Parathyroid adenoma (tissue), 2 donors: Measurements from ENCODE around the gene PALLD.
"Not testable (repeated sequence)": the region's sequence is repeated elsewhere in the genome, so short reads cannot be mapped to it uniquely, and the experiment has no call there.

Experiments used
- H2AFZ ChIP-seq: fragments of 300-600 bp; sonication (generic); one replicate; pipeline ENCODE4 v1.7.0; 2017; ENCODE audit warnings: antibody characterized with exemption, mild to moderate bottlenecking
- H3K27ac ChIP-seq: fragments of 300-600 bp; sonication (generic); one replicate; pipeline ENCODE4 v1.7.0; 2017
- H3K27me3 ChIP-seq: fragments of 300-600 bp; sonication (generic); one replicate; pipeline ENCODE4 v1.7.0; 2017; ENCODE audit warnings: low read length; ENCODE audit not compliant: control insufficient read depth, insufficient read depth
- H3K36me3 ChIP-seq: fragments of 300-600 bp; sonication (generic); one replicate; pipeline ENCODE4 v1.7.0; 2017; ENCODE audit warnings: low read length; ENCODE audit not compliant: control insufficient read depth, insufficient read depth
- H3K4me1 ChIP-seq: fragments of 300-600 bp; sonication (generic); one replicate; pipeline ENCODE4 v1.7.0; 2017; ENCODE audit warnings: control low read depth
- H3K4me2 ChIP-seq: fragments of 300-600 bp; sonication (generic); one replicate; pipeline ENCODE4 v1.7.0; 2017; ENCODE audit warnings: low read length
- H3K4me3 ChIP-seq: fragments of 300-600 bp; sonication (generic); one replicate; pipeline ENCODE4 v1.7.0; 2017; ENCODE audit warnings: low read depth, low read length
- H3K79me2 ChIP-seq: fragments of 300-600 bp; sonication (generic); one replicate; pipeline ENCODE4 v1.7.0; 2017; ENCODE audit warnings: control low read depth
- H3K9ac ChIP-seq: fragments of 300-600 bp; sonication (generic); one replicate; pipeline ENCODE4 v1.7.0; 2017; ENCODE audit warnings: mild to moderate bottlenecking
- H3K9me3 ChIP-seq: fragments of 300-600 bp; sonication (generic); one replicate; pipeline ENCODE4 v1.7.0; 2017; ENCODE audit warnings: low read length; ENCODE audit not compliant: control insufficient read depth
- TF ChIP-seq, protein P1 (sequence below): fragments of 300-600 bp; sonication (generic); IDR thresholded peaks from one replicate; pipeline ENCODE4 v1.7.0; 2017; ENCODE audit warnings: antibody characterized with exemption, mild to moderate bottlenecking
- donor health status: primary hyperparathyroidism.

Gene PALLD

DNA sequence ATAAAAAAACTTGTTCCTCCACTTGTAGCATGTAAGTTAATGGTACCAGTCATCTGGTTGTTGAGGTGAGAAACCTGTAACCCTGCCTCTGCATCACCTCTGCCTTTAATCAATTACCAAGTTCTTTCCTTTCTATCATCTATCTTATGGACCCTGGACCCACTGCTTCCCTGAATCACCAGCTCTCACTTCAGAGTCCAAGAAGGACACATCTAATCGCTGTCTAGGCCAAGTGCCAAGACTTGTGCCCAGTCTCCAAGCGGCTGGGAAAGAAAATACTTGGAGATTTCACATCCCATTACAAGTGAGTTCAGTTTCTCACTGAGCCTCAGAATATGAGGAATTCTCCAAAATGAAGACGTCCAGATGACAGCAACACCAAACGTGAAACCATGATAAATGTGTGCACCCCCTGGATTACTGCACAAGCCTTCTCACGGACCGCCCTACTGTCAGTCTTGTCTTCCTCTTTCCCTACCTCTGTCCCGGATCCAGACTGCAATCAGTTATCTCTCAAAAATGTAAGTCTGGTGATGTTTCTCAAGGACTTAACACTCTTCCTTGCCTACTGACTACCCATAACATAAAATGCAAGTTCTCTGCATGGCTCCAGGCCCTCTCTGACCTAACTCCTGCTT lies 10.4 kb downstream of the PALLD start:
- Histone ChIP-seq H3K4me2 (no peak overlapping the region), H2AFZ (no peak overlapping the region), H3K9me3 (no peaks in the 10 kb centered on the region), H3K4me1 (no peaks in the 10 kb centered on the region), H3K79me2 (no peaks in the 10 kb centered on the region), H3K4me3 (no peak overlapping the region), H3K36me3 (no peaks in the 10 kb centered on the region), H3K9ac (no peak overlapping the region), H3K27ac (no peak overlapping the region), H3K27me3 (no peaks in the 10 kb centered on the region)
- TF ChIP-seq, protein P1, sequence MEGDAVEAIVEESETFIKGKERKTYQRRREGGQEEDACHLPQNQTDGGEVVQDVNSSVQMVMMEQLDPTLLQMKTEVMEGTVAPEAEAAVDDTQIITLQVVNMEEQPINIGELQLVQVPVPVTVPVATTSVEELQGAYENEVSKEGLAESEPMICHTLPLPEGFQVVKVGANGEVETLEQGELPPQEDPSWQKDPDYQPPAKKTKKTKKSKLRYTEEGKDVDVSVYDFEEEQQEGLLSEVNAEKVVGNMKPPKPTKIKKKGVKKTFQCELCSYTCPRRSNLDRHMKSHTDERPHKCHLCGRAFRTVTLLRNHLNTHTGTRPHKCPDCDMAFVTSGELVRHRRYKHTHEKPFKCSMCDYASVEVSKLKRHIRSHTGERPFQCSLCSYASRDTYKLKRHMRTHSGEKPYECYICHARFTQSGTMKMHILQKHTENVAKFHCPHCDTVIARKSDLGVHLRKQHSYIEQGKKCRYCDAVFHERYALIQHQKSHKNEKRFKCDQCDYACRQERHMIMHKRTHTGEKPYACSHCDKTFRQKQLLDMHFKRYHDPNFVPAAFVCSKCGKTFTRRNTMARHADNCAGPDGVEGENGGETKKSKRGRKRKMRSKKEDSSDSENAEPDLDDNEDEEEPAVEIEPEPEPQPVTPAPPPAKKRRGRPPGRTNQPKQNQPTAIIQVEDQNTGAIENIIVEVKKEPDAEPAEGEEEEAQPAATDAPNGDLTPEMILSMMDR: no peak

DNA sequence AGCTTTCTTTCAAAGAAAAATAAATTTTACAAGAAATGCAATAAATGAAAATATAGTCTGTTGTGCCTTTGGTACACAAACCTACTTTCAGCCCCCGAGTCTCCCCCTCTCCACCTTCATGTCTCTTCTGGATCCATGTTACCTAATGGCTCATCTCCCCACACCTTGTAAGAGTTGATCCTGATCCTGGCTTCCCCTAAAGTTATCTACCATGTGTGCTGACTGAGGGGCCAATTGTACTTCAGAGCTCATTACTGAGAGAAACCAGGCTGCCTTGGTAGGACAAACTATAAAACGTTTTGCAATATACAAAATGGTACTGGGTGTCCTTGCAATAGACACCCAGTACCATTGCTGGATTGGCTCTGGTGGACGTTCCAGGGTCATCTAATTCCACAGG lies 11.8 kb downstream of the PALLD start:
- no peaks in the 10 kb centered on the region for H3K27me3 ChIP-seq
- H2AFZ ChIP-seq: no peak overlapping the region
- H3K79me2 ChIP-seq: no peaks in the 10 kb centered on the region
- no peak overlapping the region for H3K4me2 ChIP-seq
- H3K36me3 ChIP-seq: no peaks in the 10 kb centered on the region
- TF ChIP-seq, protein P1: no peak
- H3K27ac ChIP-seq: no peak overlapping the region
- no peak overlapping the region for H3K4me3 ChIP-seq
- H3K9me3 ChIP-seq: no peaks in the 10 kb centered on the region
- H3K9ac ChIP-seq: no peak overlapping the region
- H3K4me1 ChIP-seq: no peaks in the 10 kb centered on the region

DNA sequence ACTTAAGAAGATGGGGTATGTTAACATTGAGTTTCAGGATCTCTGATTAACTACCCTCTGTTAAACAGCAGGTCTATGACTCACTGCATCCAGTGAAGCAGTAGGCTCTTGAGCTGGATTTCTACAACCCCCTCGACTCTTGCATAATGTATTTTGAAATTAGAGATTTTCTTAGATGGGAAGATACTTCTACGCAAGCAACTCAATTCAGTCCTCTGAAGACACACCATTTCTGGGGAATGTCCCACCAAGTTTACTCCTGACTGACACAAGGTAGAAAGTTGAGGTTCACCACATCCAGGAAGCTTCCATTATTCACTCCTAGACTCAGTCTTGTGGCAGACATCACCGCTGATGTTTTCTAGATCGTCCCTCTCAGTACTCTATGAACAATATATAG lies 12.9 kb downstream of the PALLD start:
- Histone ChIP-seq H3K4me3 (no peak overlapping the region), H3K79me2 (no peaks in the 10 kb centered on the region), H3K9ac (no peak overlapping the region), H2AFZ (no peak overlapping the region), H3K4me1 (no peaks in the 10 kb centered on the region), H3K27ac (no peak overlapping the region), H3K4me2 (no peak overlapping the region), H3K36me3 (no peaks in the 10 kb centered on the region), H3K9me3 (no peaks in the 10 kb centered on the region), H3K27me3 (no peaks in the 10 kb centered on the region)
- TF ChIP-seq, protein P1: no peak

DNA sequence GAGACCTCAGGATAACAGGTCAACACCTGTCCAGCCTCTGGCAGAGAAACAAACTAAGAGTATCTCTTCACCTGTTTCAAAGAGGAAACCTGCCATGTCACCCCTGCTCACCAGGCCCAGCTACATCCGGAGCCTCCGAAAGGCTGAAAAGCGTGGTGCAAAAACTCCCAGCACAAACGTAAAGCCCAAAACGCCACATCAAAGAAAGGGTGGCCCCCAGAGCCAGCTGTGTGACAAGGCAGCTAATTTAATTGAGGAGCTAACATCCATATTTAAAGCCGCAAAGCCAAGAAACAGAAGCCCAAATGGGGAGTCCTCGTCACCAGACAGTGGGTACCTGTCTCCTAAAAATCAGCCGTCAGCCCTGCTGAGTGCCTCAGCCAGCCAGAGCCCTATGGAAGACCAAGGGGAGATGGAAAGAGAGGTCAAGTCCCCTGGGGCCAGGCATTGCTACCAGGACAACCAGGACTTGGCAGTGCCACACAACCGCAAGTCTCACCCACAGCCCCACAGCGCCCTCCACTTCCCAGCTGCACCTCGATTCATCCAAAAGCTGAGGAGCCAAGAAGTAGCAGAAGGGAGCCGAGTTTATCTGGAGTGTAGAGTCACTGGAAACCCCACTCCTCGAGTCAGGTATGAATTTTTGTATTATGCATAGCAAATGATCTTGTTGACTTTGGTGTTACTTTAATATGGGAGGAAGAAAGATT lies 15.1 kb downstream of the PALLD start:
- no peak overlapping the region for H3K27ac ChIP-seq
- no peaks in the 10 kb centered on the region for H3K9me3 ChIP-seq
- no peaks in the 10 kb centered on the region for H3K36me3 ChIP-seq
- TF ChIP-seq, protein P1: no peak
- H3K4me3 ChIP-seq: no peak overlapping the region
- H2AFZ ChIP-seq: no peak overlapping the region
- no peaks in the 10 kb centered on the region for H3K4me1 ChIP-seq
- no peak overlapping the region for H3K4me2 ChIP-seq
- H3K79me2 ChIP-seq: no peaks in the 10 kb centered on the region
- H3K27me3 ChIP-seq: no peaks in the 10 kb centered on the region
- no peak overlapping the region for H3K9ac ChIP-seq

DNA sequence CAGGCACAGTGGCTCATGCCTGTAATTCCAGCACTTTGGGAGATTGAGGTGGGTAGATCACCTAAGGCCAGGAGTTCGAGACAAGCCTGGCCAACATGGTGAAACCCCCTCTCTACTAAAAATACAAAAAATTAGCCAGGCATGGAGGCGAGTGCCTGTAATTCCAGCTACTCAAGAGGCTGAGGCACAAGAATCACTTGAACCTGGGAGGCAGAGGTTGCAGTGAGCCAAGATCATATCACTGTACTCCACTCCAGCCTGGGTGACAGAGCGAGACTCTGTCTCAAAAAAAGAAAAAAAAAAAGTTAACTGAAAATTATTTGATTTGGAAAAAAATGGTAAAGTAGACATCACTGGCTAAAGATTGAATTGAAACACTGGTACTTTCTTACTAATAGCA lies 17.0 kb downstream of the PALLD start:
- H3K4me2 ChIP-seq, H3K9me3 ChIP-seq, H3K27me3 ChIP-seq, H2AFZ ChIP-seq, H3K4me1 ChIP-seq, H3K36me3 ChIP-seq, H3K4me3 ChIP-seq, H3K9ac ChIP-seq, H3K79me2 ChIP-seq, H3K27ac ChIP-seq: not testable (repeated sequence)
